B cell (primary cell): ENCODE results near the gene SLC7A10. TPM values are rescaled to one million over a fixed set of nuclear protein-coding genes. Genes with fewer than 3 reads are reported as not detected.

Experiments
- ATAC-seq: fragments of 200-7000 bp; cut with Tn5 transposase; one replicate; pipeline ENCODE4 v1.10.0; 2021; ENCODE audit warnings: low read depth, mild to moderate bottlenecking, moderate number of reproducible peaks, moderate library complexity
- CTCF ChIA-PET: fragments of 350-600 bp; sonication (Branson Sonifier 250); formaldehyde crosslinking; loops from one replicate; lab custom pipeline; 2021; ENCODE audit warnings: antibody characterized with exemption, inconsistent platforms; lab: Charles Lee
- POLR2A ChIA-PET: fragments of 350-600 bp; sonication (Branson Sonifier 250); formaldehyde crosslinking; loops from one replicate; lab custom pipeline; 2021; ENCODE audit warnings: antibody characterized with exemption; lab: Charles Lee
- DNase-seq: peaks from one replicate; pipeline ENCODE4 v3.0.0; 2013
- H2AFZ ChIP-seq: 2 replicates; pipeline ENCODE4 v1.6.1; 2012; ENCODE audit warnings: mild to moderate bottlenecking, low read depth, low read length; ENCODE audit not compliant: insufficient read depth, poor library complexity, severe bottlenecking
- H3K27ac ChIP-seq, 2 donors: 1 replicate in 1 of 2; 2 replicates in 1 of 2; pipeline ENCODE4 v1.5.1; 2012 to 2013; ENCODE audit warnings: low read length in 2 of 2, mild to moderate bottlenecking in 2 of 2, moderate library complexity in 1 of 2
- H3K27me3 ChIP-seq, 4 experiments: fragments of 200-600 bp in 1 of 4; sonication (generic) in 1 of 4; replicated peaks in 1 of 4; 1 replicate in 2 of 4; 2 replicates in 2 of 4; pipeline versions ENCODE4 v1.6.1 to v1.7.0; 2013 to 2016; ENCODE audit warnings: low read length in 3 of 4, mild to moderate bottlenecking in 2 of 4, mixed read lengths in 1 of 4, moderate library complexity in 1 of 4; ENCODE audit not compliant: insufficient read depth in 4 of 4, control insufficient read depth in 3 of 4; ENCODE audit errors: control extremely low read depth in 1 of 4
- H3K36me3 ChIP-seq, 2 experiments: replicated peaks in 1 of 2; 1 replicate in 1 of 2; 2 replicates in 1 of 2; pipeline versions ENCODE4 v1.6.1 to v1.7.1; 2013; ENCODE audit warnings: low read length in 1 of 2; ENCODE audit not compliant: insufficient read depth in 2 of 2, control insufficient read depth in 1 of 2; ENCODE audit errors: control extremely low read depth in 1 of 2, extremely low read depth in 1 of 2
- H3K4me1 ChIP-seq, 2 donors: fragments of 200-600 bp in 1 of 2; sonication (generic) in 1 of 2; 1 replicate in 1 of 2; 2 replicates in 1 of 2; pipeline versions ENCODE4 v1.5.1 to v1.6.1; 2013 to 2017; ENCODE audit warnings: low read length in 2 of 2; ENCODE audit not compliant: control insufficient read depth in 2 of 2, insufficient read depth in 2 of 2
- H3K4me2 ChIP-seq: replicated peaks from 2 replicates; pipeline ENCODE3; 2012; ENCODE audit warnings: mild to moderate bottlenecking, low read depth, low read length; ENCODE audit not compliant: poor library complexity, severe bottlenecking
- H3K4me3 ChIP-seq, 5 experiments: fragments of 200-600 bp in 1 of 5; sonication (generic) in 1 of 5; 1 replicate in 3 of 5; 2 replicates in 2 of 5; pipeline versions ENCODE4 v1.5.1 to v1.7.0; 2011 to 2016; ENCODE audit warnings: low read length in 4 of 5, mild to moderate bottlenecking in 4 of 5, low read depth in 2 of 5, control low read depth in 1 of 5, moderate library complexity in 1 of 5; ENCODE audit not compliant: insufficient read depth in 1 of 5; ENCODE audit errors: control extremely low read depth in 1 of 5, extremely low read depth in 1 of 5
- H3K79me2 ChIP-seq: fragments of 200-600 bp; sonication (generic); one replicate; pipeline ENCODE4 v1.6.0; 2016; ENCODE audit warnings: low read length; ENCODE audit not compliant: control insufficient read depth, insufficient read depth
- H3K9ac ChIP-seq: fragments of 200-600 bp; sonication (generic); 2 replicates; pipeline ENCODE4 v1.6.1; 2017; ENCODE audit warnings: mild to moderate bottlenecking, low read length, moderate library complexity
- H3K9me3 ChIP-seq, 3 donors: one replicate each; pipeline versions ENCODE4 v1.6.1 to v1.7.1; 2013; ENCODE audit warnings: low read length in 2 of 3; ENCODE audit not compliant: control insufficient read depth in 2 of 3, insufficient read depth in 1 of 3; ENCODE audit errors: control extremely low read depth in 1 of 3
- H4K20me1 ChIP-seq: 2 replicates; pipeline ENCODE4 v1.6.0; 2012; ENCODE audit warnings: mild to moderate bottlenecking, low read length; ENCODE audit not compliant: insufficient read depth, control insufficient read depth, poor library complexity, severe bottlenecking
- H3K27ac Mint-ChIP-seq: one replicate; pipeline ENCODE4 v1.8.0; 2021; ENCODE audit warnings: mixed read lengths
- H3K27me3 Mint-ChIP-seq: one replicate; pipeline ENCODE4 v1.8.0; 2021; ENCODE audit warnings: mixed read lengths
- H3K4me1 Mint-ChIP-seq: one replicate; pipeline ENCODE4 v1.8.0; 2021; ENCODE audit warnings: mixed read lengths
- H3K4me3 Mint-ChIP-seq: one replicate; pipeline ENCODE4 v1.8.0; 2021; ENCODE audit warnings: mixed read lengths
- H3K9me3 Mint-ChIP-seq: one replicate; pipeline ENCODE4 v1.8.0; 2022; ENCODE audit warnings: mixed read lengths; ENCODE audit not compliant: insufficient read depth
- EZH2 ChIP-seq: IDR thresholded peaks from 2 replicates; pipeline ENCODE4 v1.6.1; 2012; ENCODE audit warnings: borderline replicate concordance, low read depth, mild to moderate bottlenecking, moderate library complexity, low read length; ENCODE audit not compliant: insufficient read depth, poor library complexity, severe bottlenecking
- WGBS: methylation state at CpG from one replicate; pipeline ENCODE4 v1.1.5; 2013; ENCODE audit warnings: missing lambda C conversion rate; ENCODE audit not compliant: insufficient coverage; 5-methylcytosine and 5-hydroxymethylcytosine counted together
- intact Hi-C: fragments of 100-400 bp; cut with micrococcal nuclease; formaldehyde crosslinking; loops from one replicate; pipeline ENCODE4 v1.10.0; 2022
- polyA plus RNA-seq: library from polyadenylated mRNA; depleted of rRNA; stranded (reverse); fragments of >200 nt; gene quantifications from 2 replicates; pipeline ENCODE4 v1.2.3, GENCODE V29; 2012
- total RNA-seq, 2 donors: library from RNA; stranded (reverse); fragments of 120-200 nt in 1 of 2; gene quantifications; 1 replicate in 1 of 2; 2 replicates in 1 of 2; pipeline versions ENCODE4 v1.2.3 to v1.2.4, GENCODE V29; 2013 to 2022
- TF ChIP-seq, protein P1 (sequence below): fragments of 200-600 bp; IDR thresholded peaks from one replicate; pipeline ENCODE4 v1.8.0; 2022; ENCODE audit warnings: antibody characterized with exemption, mild to moderate bottlenecking

The SLC7A10 gene
- total and polyA plus RNA-seq, 2 donors (not counting 1 experiment from before 2014, with no cell fraction given): not detected

DNA sequence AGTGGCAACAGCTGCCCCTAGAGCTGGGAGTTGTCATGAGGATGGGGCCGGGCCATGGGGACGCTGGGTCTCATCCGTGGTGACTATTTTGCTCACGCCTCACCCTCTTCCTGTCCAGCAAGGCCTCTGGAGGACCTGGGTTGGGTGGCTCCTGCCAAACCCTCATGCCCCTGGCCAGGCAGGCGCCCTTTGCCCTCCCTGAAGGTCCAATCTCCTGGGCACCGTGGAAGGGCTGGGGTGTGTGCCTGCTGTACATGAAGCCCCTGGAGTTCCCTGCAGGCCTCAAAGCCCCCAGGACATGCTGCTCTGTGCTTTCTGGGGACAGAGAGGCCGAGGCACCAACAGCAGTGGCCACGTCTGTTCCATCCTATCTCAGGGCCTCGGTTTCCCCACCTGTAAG, 17.7 kb downstream of the SLC7A10 start:
- Histone ChIP-seq H3K9ac (no peak overlapping the region), H3K36me3 (no peaks in the 10 kb centered on the region), H3K79me2 (no peaks in the 10 kb centered on the region), H3K27me3 (no peaks in the 10 kb centered on the region), H3K4me1 (no peaks in the 10 kb centered on the region), H3K4me2 (no peak overlapping the region), H2AFZ (no peak overlapping the region), H3K4me3 (no peak overlapping the region), H4K20me1 (no peaks in the 10 kb centered on the region), H3K9me3 (no peaks in the 10 kb centered on the region), H3K27ac (no peak overlapping the region)
- Mint-ChIP-seq H3K27ac (no peak overlapping the region), H3K4me3 (no peak overlapping the region), H3K9me3 (no peaks in the 10 kb centered on the region), H3K4me1 (no peaks in the 10 kb centered on the region), H3K27me3 (no peaks in the 10 kb centered on the region)
- ChIA-PET CTCF (no interaction called here), POLR2A (no interaction called here)
- DNase-seq: no peak
- 91% methylated on average over 9 of the region's 9 CpGs for WGBS
- TF ChIP-seq EZH2: no peak
- TF ChIP-seq, protein P1, sequence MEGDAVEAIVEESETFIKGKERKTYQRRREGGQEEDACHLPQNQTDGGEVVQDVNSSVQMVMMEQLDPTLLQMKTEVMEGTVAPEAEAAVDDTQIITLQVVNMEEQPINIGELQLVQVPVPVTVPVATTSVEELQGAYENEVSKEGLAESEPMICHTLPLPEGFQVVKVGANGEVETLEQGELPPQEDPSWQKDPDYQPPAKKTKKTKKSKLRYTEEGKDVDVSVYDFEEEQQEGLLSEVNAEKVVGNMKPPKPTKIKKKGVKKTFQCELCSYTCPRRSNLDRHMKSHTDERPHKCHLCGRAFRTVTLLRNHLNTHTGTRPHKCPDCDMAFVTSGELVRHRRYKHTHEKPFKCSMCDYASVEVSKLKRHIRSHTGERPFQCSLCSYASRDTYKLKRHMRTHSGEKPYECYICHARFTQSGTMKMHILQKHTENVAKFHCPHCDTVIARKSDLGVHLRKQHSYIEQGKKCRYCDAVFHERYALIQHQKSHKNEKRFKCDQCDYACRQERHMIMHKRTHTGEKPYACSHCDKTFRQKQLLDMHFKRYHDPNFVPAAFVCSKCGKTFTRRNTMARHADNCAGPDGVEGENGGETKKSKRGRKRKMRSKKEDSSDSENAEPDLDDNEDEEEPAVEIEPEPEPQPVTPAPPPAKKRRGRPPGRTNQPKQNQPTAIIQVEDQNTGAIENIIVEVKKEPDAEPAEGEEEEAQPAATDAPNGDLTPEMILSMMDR: no peak
- intact Hi-C loops: no loop called here
- ATAC-seq: no peak

DNA sequence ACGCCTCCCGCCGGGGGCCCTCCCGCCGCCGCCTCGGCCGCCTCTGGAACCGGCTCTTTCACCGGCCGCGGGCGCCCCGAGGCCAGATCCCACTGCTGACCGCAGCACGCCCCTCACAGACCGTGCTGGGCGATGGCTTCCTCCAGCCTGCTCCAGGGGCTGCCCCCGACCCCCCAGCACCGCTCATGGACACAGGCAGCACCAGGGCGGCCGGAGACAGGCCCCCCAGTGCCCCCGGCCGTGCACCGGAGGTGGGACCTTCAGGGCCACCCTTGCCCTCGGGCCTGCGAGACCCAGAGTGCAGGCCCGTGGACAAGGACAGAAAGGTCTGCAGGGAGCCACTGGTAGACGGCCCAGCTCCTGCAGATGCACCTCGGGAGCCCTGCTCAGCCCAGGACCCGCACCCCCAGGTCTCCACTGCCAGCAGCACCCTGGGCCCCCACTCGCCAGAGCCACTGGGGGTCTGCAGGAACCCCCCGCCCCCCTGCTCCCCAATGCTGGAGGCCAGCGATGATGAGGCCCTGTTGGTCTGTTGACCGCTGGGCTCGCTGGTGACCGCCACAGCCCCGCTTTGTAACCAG, 18.5 kb downstream of the SLC7A10 start:
- Histone ChIP-seq H3K9ac (no peak overlapping the region), H3K4me1 (no peaks in the 10 kb centered on the region), H3K36me3 (no peaks in the 10 kb centered on the region), H2AFZ (no peak overlapping the region), H3K27ac (no peak overlapping the region), H3K27me3 (no peaks in the 10 kb centered on the region), H3K4me2 (no peak overlapping the region), H3K79me2 (no peaks in the 10 kb centered on the region), H3K9me3 (no peaks in the 10 kb centered on the region), H3K4me3 (no peak overlapping the region), H4K20me1 (no peaks in the 10 kb centered on the region)
- H3K4me1 Mint-ChIP-seq: no peaks in the 10 kb centered on the region
- 93% methylated on average over 38 of the region's 38 CpGs for WGBS
- H3K9me3 Mint-ChIP-seq: no peaks in the 10 kb centered on the region
- no peaks in the 10 kb centered on the region for H3K27me3 Mint-ChIP-seq
- no peak overlapping the region for H3K27ac Mint-ChIP-seq
- CTCF ChIA-PET: no interaction called here
- DNase-seq (no peak), ATAC-seq (no peak)
- H3K4me3 Mint-ChIP-seq: no peak overlapping the region
- no peak for TF ChIP-seq EZH2
- TF ChIP-seq, protein P1: no peak
- POLR2A ChIA-PET: no interaction called here
- intact Hi-C loops: no loop called here
